T1000 (cell line): Measurements from ENCODE around the gene CEP70.
"Not testable (repeated sequence)": the region's sequence is repeated elsewhere in the genome, so short reads cannot be mapped to it uniquely, and the experiment has no call there.

Source experiments
- DNase-seq: peaks from one replicate; lab custom pipeline; 2025; ENCODE audit warnings: mixed read lengths; lab: John Stamatoyannopoulos, UW

CEP70 gene

DNA sequence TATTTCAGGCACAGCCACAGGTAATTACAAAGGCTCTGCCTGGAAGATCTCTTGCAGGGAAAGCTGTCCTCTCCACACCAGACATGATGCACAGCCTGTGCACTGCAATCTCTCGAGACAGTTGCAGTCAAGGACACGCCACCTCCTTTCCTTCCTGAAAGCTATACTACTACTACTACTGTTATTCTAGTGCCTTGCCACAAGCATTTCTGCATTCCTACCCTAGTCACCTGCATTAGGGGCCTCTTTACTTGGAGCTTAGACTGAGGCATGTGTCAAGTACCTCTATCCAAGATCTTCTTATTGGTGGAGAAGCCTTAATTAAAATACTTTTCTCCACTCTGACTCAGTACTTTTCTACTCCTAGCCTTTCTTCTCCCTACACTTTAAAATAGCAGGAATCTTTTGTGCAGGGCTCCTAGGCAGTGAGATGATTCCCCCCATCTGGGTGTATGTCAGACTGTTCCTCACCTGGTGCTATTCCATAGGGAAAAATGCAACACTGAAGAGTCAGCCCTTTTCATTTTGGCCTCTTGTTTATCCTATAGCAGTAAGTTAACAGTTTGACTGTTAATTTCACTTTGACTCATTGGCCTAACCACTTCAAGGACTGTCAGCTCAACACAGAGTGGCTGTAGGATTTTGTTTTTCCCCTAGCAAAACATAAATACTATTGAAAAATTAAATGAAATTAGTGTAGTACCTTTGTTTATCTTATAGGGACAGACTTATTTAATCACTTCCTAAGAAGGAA lies 80.8 kb downstream of the CEP70 start:
- no peak for DNase-seq

DNA sequence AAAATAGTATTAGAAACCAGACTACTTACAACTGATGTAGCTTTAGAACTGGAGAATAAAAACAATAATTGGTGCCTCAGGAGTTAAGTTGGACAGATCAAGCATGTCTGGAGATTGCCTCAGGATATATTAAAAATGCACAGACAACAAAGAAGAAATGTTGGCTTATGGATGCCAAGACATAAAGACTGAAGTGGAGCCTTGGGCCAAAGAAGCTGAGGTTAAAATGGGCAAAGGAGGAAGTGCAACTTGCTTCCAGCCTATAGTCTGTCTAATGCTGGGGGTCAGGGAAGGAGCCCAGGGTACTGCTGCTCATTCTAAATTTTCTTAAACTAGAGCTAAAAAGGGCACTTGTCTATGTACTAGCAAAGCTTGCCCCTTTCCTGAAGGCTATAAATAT lies 82.1 kb downstream of the CEP70 start:
- no peak for DNase-seq

DNA sequence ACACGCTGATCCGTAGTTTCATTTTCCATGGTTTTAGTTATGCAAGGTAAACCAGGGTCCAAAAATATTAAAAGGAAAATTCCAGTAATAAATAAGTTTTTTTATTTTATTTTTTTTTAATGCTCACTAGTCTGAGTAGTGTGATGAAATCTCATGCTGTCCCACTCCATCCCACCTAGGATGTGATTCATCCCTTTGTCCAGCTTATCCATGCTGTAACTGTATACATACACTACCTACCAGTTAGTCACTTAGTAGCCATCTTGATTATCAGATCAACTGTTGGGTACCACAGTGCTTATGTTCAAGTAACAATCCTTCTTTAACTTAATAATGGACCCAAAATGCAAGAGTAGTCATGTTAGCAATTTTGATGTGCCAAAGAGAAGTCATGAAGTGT lies 84.5 kb downstream of the CEP70 start:
- DNase-seq, result no peak

DNA sequence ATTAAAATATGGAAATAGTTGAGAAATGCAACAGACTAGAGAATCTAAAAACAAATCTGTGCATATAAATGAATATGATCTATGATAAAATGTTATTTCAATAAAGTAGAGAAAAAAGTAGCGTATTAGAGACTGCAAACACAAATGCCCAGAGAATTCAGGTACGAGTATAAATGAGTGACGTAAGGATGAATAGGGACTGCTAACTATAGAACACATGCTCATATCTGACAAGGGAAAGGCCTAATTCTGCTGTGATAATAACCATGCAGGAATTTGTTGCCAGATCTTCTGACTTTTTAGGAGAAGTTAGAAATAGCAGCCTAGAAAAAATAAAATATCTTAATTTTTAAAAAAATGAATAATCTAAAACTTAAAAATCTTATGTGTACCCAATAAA lies 86.5 kb downstream of the CEP70 start:
- DNase-seq, result no peak

DNA sequence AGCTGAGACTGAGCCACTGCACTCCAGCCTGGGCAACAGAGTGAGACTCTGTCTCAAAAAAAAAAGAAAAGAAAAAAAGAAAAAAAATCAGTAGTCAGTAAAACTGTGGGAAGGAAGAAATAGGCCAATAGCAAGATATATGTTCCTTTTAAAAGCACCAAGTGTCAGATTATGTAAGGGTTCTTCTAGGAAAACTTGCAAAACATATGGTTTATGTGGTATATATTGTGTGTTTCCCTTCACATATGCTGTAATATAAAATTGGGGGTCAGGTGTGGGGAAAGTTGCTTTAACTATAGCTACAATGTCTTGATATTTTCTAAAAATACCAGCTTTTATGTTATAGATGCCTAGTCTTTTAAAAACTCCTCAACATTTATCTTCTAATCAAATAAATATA lies 95.1 kb downstream of the CEP70 start:
- no peak for DNase-seq

DNA sequence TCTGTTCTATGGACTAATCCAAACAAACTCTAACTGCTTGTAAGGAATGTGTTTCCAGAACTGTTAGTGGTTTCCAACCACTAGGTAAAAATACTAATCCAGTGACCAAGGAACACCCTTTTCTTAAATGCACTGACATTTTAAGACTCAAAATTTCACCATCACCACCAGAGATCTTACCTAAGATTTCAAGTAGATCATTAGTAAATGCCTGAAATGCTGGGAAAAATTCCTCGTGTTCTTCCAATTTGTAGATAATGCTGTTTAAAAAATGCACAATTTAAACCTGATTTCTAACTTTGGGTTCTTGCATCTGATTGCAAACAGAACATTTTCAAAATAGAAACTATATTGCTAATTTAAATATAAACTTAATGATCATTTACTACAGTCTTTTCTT lies 96.2 kb downstream of the CEP70 start:
- DNase-seq, result no peak

DNA sequence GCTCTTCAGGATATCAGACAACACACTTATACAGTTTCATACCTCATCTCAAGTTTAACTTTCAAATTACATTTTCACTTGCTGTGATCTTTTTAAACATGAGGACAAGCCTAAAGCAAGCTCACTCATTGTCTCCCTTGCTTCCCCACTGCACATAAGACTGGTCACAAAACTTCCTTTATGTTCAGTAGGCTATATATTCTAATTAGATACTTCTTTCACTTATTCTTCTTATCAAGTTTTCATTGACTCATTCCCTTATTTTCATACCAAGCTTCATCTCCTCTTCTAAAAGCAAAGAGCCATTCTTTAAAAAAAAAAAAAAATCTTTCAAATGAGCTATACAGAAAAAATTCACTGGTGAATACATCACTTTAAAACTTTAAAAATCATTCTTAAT lies 97.0 kb downstream of the CEP70 start:
- DNase-seq, result no peak

DNA sequence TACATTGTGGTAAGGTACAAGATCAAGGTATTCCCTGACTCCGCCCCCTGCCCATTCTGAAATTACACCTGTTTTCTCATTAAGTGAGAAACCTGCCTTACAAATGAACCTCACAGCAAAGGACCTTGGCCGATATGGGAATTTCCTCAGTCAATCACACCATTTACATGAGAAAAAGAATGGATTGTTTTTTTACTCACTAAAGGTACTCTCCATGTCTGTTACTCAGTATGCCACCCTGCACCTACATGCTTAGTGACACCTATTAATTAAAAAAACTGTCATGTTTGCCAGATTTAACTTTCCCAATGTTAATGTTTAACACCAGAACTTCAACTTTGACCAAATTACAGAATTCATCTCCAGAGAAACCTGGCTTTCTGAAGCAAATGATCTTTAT lies 97.6 kb downstream of the CEP70 start:
- no peak for DNase-seq

DNA sequence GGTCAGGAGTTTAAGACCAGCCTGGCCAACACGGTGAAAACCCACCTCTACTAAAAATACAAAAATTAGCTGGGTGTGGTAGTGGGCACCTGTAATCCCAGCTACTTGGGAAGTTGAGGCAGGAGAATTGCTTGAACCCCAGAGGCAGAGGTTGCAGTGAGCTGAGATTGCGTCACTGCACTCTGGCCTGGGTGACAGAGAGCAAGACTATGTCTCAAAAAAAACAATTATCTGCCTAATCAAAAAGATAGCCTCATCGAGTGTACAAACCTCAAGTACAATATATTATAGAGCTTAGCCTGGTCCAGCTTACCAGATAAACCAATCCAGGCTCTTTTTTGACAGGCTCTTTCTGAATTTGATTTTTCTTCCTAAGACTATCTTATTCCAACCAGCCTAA lies 98.4 kb downstream of the CEP70 start:
- not testable (repeated sequence) for DNase-seq

DNA sequence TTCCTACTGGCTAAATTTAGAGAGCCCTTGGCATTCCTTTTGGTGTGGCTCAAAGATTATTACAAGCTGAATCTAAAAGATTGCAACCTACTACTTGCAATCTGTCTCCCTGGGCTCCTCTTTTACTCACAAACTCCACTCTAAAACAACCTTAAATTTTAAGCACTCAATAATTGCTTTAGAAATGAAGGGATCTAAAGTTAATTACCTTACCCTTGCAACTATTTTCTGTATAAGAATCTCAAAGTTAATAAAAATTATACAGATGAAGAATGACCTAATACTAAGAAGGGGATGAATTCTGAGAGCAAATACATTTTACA lies 99.5 kb downstream of the CEP70 start:
- DNase-seq, result no peak

DNA sequence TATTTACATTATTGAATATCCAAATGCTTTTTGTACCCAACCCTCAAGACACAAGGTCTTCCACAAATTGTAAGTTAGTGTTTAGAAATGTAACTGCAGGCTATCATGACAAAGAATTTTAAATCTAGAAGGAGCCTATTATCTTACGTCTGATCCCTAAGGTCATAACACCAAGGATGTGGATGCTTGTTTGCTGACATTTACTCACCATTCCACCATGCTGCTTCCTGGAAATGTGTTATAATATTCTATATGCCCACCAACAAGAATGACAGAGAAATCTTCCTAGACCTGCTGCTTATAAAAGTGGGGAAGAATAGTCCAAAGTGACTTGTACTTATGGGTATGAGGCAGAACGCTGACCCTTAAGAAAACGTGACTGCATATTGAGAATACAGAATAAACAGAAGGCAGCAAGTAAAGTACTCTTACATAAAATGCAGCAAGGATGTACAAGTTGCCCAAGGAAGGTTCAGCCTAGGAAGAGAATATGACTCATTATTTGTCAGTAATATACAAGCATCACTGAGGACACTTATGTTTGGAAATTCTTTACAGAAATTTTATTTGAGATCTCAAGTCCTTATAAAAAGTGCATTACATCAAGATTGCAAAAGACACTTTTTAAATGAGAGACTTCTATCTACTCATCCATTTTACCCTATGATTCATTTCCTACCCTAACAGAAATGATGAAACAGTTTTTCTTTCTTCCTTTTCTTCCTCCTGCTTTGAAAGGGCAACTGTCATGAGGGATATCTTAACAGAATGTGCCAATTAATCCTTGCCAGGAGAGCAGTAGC lies 100.1 kb downstream of the CEP70 start:
- no peak for DNase-seq

DNA sequence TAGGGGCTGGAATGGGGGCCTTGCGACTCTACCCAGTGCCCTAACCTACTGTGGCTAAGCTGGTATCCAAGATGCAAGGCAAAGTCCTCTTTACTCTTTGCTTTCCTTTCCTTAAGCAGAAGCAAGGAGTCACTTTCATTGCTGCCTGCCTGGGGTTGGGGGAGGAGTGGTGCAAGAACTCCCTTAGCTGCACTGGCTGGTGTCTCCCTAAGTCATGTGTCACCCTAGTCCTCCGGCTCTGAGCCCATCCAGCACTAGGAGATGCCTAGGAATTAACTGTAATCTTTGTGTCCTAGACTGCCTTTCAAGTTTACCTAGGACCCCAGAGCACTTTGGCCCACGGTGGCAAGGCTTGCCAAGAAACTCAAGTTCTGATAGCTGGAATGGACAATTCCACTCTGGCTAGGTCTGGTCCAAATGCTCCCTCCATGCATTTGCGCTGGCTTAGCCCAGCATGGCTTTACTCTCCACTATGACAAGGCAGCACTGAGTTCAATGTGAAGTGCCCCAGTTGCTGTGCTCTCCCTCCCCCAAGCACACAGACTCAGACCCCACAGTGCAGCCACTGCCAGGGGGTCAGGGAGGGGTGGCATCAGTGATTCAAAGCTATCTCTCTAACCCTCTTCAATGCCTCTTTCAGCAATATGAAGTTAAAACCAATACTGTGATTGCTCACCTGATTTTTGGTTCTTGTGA lies 100.9 kb downstream of the CEP70 start:
- no peak for DNase-seq

DNA sequence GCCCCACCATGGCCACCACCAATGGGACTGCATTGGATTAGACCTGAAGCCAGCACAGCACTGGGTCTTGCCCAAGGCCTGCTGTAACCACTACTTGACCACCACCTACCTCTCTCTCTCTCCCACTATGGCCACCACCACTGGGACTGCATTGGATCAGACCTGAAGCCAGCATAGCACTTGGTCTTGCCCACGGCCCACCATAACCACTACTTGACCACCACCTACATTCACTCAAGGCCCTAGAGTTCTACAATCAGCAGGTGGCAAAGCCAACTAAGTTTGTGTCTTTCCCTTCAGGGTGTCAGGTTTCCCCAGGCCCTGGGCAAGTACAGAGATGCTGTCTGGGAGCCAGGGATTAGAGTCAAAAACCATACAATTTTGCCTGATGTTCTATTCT lies 102.1 kb downstream of the CEP70 start:
- DNase-seq, result no peak

DNA sequence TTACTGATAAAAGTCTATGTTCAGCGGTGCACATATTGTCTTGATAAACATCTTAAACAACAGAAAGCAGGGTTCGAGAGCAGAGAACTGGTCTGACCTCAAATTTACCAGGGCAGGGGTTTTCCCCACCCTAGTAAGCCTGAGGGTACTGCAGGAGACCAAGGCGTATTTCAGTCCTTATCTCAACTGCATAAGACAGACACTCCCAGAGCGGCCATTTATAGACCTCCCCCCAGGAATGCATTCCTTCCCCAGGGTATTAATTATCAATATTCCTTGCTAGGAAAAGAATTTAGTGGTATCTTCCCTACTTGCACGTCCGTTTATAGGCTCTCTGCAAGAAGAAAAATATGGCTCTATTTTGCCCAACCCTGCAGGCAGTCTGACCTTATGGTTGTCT lies 107.5 kb downstream of the CEP70 start:
- DNase-seq, result not testable (repeated sequence)

DNA sequence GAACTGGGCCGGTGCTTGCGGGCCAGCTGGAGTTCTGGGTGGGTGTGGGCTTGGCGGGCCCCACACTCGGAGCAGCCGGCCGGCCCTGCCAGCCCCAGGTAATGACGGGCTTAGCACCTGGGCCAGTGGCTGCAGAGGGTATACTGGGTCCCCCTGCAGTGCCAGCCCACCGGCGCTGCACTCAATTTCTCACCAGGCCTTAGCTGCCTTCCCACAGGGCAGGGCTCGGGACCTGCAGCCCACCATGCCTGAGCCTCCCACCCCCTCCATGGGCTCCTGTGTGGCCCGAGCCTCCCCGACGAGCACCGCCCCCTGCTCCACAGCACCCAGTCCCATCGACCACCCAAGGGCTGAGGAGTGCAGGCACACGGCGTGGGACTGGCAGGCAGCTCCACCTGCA lies 109.4 kb downstream of the CEP70 start:
- DNase-seq, result not testable (repeated sequence)

DNA sequence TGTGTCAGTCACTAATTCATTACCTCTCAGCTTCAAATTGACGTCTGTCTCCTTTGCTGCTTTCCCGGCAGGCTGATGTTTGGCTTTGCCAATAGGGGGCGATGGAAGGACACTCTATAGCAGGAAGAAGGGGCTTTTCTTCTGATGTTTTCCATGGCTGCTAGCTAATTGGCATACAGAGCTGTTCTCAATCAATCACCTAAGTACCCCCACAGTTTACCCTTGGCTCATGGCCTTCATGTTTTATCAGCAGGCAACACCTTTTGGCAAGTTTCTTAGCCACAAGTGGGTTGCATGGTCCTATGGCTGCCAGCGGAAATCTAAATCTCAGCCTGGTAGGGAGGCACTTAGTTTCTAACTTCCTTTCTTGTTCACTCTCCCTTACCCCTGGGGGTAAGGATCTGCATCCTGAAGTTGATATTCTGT lies 114.6 kb downstream of the CEP70 start:
- peak; percentile 3 for DNase-seq

DNA sequence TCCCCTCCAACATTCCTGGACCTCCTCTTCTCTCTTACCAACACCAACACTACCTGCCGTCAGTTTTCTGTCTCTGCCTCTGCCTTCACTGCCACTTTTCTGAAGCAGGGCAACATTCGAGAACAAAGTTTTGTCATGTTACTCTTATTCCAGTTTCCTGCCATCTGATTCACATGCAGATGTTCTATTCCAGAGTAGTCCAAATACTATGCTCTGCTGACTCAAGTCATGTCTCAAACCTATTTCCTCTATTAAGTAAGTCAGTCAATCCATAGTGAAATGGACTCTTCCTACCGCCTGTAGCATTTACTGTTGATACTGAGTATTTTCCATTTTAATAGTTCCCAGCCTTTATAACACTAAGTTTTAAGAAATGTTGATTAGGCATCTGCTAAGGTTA lies 116.3 kb downstream of the CEP70 start:
- no peak for DNase-seq

DNA sequence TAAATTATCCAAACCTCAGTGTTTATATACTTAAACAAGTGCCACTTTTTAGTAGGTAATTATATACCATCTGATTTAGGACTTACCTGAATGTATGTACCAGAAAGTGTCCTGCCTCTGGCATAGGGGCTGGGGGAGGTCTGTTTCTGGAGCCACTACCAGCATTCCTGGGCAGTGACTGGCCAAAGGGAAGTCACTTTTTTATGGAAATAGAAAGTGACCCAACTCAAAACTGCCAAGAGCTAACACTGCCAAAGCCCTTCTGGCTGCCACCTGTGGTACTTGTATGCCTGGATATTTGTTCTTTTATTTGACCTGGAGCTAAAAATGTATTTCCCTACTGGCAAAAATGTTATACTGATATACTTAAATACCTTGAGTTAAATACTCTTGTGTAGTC lies 116.9 kb downstream of the CEP70 start:
- DNase-seq, result no peak

DNA sequence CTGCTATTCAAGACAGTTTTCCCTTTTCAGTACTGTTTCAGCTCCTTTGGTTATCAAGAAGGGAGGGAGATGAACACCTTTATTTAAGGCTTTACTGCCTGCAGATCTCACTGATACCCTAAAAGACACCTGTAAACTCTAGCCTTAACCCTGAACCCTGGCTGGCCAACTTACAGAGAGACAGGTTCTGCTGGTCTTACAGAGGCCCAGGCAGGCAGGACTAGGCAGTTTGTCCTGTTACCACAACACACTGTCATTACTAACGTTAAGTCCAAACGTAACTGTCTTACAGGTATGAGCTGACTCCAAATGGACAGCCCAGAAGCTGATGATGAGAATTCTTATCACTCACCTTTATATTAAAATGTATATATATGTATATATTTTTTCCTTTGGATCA lies 117.5 kb downstream of the CEP70 start:
- DNase-seq, result no peak

DNA sequence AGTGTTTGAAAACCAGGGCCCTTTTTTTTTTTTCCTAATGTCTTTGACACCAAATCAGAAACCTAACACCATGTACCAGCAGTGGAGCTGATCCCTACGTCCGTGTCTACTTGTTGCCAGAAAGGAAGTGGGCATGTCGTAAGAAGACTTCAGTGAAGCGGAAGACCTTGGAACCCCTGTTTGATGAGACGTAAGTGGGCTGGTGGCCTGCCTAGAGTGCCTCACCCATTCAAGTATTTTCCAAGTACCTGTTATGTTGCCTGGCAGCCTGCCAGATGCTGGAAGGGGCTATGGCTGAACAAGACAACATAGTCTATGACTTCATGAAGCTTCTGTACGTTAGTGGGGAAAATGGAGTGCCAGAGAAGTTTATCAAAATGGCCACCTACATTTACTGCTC lies 119.9 kb downstream of the CEP70 start:
- no peak for DNase-seq

DNA sequence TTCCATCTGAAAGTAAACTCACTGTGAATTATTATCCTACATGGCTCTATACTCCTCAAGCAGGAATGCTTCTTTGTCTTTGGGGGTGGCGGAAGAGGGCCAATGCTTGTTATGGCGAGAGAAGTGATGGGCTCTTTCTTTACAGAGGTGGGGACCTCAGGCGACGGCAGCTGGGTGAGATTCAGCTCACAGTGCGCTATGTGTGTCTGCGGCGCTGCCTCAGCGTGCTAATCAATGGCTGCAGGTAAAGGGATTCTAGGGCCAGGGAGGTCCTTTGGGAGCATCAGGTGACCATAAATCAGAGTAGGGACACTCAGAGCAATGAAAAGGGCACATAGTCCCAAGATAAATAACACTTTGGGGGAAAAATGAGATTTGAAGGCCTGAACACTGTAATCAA lies 120.7 kb downstream of the CEP70 start:
- DNase-seq, result no peak

DNA sequence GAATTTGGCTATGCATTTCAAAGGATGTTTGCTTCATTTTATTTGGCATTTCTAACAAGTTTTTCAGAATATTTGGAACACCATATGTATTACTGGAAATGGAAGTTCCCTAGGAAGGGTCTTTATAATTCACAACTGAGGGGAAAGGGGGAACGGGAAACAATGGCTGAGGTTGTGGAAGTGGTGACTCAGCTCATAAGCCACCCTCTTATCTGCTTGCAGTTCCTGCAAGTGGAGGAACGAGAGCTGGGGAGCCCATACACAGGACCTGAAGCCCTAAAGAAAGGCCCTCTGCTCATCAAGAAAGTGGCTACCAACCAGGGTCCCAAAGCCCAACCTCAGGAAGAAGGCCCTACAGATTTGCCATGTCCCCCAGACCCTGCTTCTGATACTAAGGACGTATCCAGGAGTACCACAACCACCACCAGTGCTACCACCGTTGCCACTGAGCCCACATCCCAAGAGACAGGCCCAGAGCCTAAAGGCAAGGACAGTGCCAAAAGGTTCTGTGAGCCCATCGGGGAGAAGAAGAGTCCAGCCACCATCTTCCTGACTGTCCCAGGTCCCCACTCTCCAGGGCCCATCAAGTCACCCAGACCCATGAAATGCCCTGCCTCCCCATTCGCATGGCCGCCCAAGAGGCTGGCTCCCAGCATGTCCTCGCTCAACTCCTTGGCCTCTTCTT lies 121.8 kb downstream of the CEP70 start:
- no peak for DNase-seq

DNA sequence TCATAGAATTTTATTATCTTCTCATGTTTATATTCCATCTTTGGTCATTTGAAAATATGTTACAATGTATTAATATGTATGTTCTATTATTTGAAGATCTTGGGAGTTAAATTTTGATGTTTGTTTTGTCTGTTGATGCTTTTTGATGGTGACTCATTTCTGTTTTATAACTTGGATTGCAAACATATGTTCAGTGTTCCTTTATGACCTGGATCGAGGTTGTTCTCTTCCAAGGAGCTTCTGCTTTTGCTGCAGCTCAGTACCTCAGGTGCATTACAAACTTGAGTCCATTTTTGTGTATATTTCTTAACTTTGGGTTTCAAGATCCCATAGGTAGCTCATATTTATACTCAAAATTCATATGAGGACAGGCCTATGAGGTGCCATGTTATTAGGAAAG lies 122.6 kb downstream of the CEP70 start:
- DNase-seq, result no peak
